A549 (cell line): ENCODE data around the gene TTYH2.

Experiments used
- CEBPB ChIP-seq, 2 experiments: fragments of >200 bp in 1 of 2; sonication (Bioruptor Twin) in 1 of 2; formaldehyde crosslinking in 1 of 2; IDR thresholded peaks; 2 replicates each; pipeline ENCODE4 v1.6.1; 2012 to 2016
- CTCF ChIP-seq: fragments of >200 bp; sonication (Bioruptor Twin); formaldehyde crosslinking; IDR thresholded peaks from 3 replicates; pipeline ENCODE4 v1.5.1; 2016
- E2F6 ChIP-seq: IDR thresholded peaks from 2 replicates; pipeline ENCODE4 v1.6.1; 2012; ENCODE audit warnings: low read depth, borderline replicate concordance
- FOSL2 ChIP-seq, 2 experiments: fragments of 450-650 bp in 1 of 2; fragments of >200 bp in 1 of 2; sonication (Bioruptor Twin) in 1 of 2; formaldehyde crosslinking; IDR thresholded peaks; 2 replicates each; pipeline versions ENCODE4 v1.5.0 to v1.6.1; 2016 to 2020; ENCODE audit warnings: mild to moderate bottlenecking in 1 of 2, moderate library complexity in 1 of 2
- HDAC2 ChIP-seq: fragments of 200-600 bp; sonication (generic); IDR thresholded peaks from 2 replicates; pipeline ENCODE4 v1.6.1; 2016
- HMGXB4 ChIP-seq: fragments of 250-450 bp; sonication (Bioruptor Pico); IDR thresholded peaks from 2 replicates; pipeline ENCODE4 v1.5.0; 2021; ENCODE audit warnings: mild to moderate bottlenecking, moderate library complexity, borderline replicate concordance
- JUNB ChIP-seq: fragments of >200 bp; sonication (Bioruptor Twin); formaldehyde crosslinking; IDR thresholded peaks from 2 replicates; pipeline ENCODE4 v1.6.1; 2016
- NFE2L2 ChIP-seq: fragments of 150-350 bp; conservative IDR thresholded peaks from 2 replicates; pipeline ENCODE4 v1.6.1; 2014; ENCODE audit warnings: low read length
- PHF8 ChIP-seq: fragments of 200-600 bp; sonication (generic); IDR thresholded peaks from 2 replicates; pipeline ENCODE4 v1.6.1; 2016; ENCODE audit warnings: low read depth, mild to moderate bottlenecking, antibody characterized with exemption, moderate library complexity, borderline replicate concordance
- POLR2A ChIP-seq: IDR thresholded peaks from 2 replicates; pipeline ENCODE4 v1.6.1; 2012; ENCODE audit warnings: mild to moderate bottlenecking, low read length
- RAD21 ChIP-seq, 2 experiments: fragments of >200 bp in 1 of 2; sonication (Bioruptor Twin) in 1 of 2; formaldehyde crosslinking in 1 of 2; IDR thresholded peaks in 1 of 2; conservative IDR thresholded peaks in 1 of 2; 2 replicates in 1 of 2; 3 replicates in 1 of 2; pipeline ENCODE4 v1.6.1; 2012 to 2018; ENCODE audit warnings: inconsistent platforms in 1 of 2
- RCOR1 ChIP-seq: fragments of 150-350 bp; IDR thresholded peaks from 2 replicates; pipeline ENCODE4 v1.6.1; 2014; ENCODE audit warnings: antibody characterized with exemption, low read length, low read depth
- RFX5 ChIP-seq: fragments of 450-650 bp; IDR thresholded peaks from 2 replicates; pipeline ENCODE4 v1.7.1; 2014; ENCODE audit warnings: antibody characterized with exemption, mild to moderate bottlenecking, moderate library complexity
- SREBF2 ChIP-seq: fragments of 450-650 bp; IDR thresholded peaks from 2 replicates; pipeline ENCODE4 v1.6.1; 2014; ENCODE audit warnings: mild to moderate bottlenecking, moderate library complexity

- TF ChIP-seq POLR2A (no peak), CTCF (no peak), E2F6 (no peak), HMGXB4 (CRISPR knock-in tag) (no peak), JUNB (no peak), HDAC2 (no peak), FOSL2 (IDR thresholded peaks at IDR 0.05) (no peak), FOSL2 (CRISPR knock-in tag; IDR thresholded peaks at IDR 0.05) (no peak), PHF8 (no peak), RAD21 (conservative IDR thresholded peaks at IDR 0.05 in 1 of 2, IDR thresholded peaks at IDR 0.05 in 1 of 2) (no peak), NFE2L2 (no peak), CEBPB (IDR thresholded peaks at IDR 0.05) (no peak), SREBF2 (no peak), RCOR1 (no peak), RFX5 (no peak)
These were observed 43.9 kb downstream of the TTYH2 start for GRCh38 chr17:74257311-74257710.
